Measurements from ENCODE around the gene AFM.
"Not testable (repeated sequence)": the region's sequence is repeated elsewhere in the genome, so short reads cannot be mapped to it uniquely, and the experiment has no call there.

Gene AFM

GRCh38 chr4:73499996-73500765 lies 18.6 kb downstream of the AFM start:
- in situ Hi-C loops (cut with HindIII; ENCODE audit: low sequenced_read_pairs) = no loop called here

DNA sequence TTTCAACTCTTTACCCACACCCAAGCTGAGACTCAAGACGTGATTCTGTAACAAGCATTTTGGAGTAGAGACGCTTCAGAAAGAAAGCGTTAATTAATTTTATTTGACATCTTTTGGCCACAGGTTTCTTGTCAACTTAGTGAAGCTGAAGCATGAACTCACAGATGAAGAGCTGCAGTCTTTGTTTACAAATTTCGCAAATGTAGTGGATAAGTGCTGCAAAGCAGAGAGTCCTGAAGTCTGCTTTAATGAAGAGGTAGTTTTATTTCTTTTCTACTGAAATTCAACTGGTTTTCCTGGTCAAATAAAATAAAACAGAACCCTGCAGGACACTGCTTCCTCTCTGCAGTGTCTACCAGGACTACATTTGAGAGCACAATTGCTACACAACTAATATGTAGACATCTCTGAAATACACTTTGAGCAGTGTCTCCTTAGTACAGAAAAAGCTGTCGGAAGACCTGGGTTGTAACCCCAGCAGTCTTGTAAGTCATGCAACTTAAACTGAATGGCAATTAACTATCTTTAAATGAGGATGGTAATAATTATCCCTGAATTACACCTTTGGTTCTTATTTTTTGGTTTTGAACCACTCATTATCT lies 20.2 kb downstream of the AFM start:
- in situ Hi-C loops (cut with HindIII; ENCODE audit: low sequenced_read_pairs) = no loop called here

DNA sequence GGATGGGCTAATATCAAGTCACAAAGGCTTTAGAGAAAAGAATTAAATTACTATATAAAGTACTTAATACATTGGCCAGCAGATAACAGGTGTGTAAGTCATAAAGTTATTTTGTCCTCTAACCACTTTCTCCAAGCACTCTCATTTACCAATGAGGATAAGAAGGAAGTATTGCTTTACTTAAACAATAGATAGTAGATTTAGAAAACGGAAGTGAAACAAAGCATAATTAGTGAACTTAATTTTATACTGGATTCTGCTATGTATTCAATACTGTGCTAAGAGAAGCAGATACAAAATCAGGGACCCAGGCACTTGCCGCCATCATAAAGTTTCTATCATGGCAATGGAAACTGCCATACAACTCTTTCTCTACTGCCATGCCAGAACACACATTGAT lies 24.0 kb downstream of the AFM start:
- in situ Hi-C loops (cut with HindIII; ENCODE audit: low sequenced_read_pairs) = no loop called here

DNA sequence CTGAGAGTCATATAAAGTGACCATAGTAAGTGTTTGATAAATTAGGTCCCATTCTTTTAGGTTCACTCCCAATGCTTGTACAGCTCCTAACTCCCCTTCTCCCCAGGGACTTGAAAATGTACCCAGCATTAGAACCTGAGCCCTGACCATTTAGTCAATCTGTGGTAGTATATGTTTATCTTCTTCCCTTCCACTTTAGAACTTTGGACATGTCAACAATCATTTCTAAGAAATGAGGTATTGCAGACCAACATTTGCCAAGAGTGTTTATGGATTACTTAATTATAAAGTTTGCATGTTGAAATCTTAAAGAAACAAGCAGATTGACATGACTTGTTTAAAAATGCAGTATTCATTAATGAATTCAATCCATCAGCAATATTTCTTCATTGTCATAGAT lies 26.0 kb downstream of the AFM start:
- in situ Hi-C loops (cut with HindIII; ENCODE audit: low sequenced_read_pairs) = no loop called here

GRCh38 chr4:73508651-73509050 lies 27.1 kb downstream of the AFM start:
- in situ Hi-C loops (cut with HindIII; ENCODE audit: low sequenced_read_pairs) = no loop called here

GRCh38 chr4:73518340-73518739 lies 36.8 kb downstream of the AFM start:
- in situ Hi-C loops (cut with HindIII; ENCODE audit: low sequenced_read_pairs) = no loop called here

DNA sequence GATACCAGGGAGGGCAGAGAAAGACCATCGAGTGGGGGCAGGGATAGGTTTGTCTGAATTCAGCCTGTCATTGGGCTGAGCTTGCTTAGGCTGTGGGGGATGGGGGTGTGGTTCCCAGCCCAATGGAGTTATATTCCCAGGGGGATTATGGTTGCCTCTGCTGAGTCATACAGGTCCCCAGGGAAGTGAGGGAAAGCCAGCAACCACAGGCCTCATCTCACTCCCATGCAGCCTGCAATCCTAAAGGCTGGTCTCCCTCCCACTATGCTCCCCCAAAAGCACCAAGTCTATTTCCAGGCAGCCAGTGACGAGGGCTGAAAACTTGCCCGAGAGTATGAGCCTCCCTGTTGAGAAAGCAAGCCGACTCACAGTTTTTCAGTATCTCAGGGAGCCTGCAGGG lies 39.3 kb downstream of the AFM start:
- in situ Hi-C loops (cut with HindIII; ENCODE audit: low sequenced_read_pairs) = no loop called here

- in situ Hi-C loops (cut with HindIII; ENCODE audit: low sequenced_read_pairs) = no loop called here
Observed at GRCh38 chr4:73523126-73523525, 41.6 kb downstream of the AFM start.

DNA sequence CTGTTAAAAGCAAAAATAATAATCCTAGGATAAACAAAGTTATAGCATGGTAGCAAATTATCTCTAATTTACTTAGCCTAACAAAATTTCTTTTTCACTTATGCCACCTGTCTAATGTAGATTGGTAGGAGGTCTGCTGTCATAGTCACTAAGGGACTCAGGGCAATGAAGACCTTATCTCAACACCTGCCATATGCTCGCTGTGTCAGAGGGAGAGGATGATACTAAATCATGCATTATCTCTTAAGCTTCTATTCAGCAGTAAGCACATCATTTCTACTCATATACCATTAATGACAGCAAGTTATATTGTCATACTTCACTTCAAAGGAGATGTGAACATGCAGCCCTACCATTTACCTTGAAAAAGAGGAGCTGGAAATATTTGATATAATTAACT lies 44.1 kb downstream of the AFM start:
- in situ Hi-C loops (cut with HindIII; ENCODE audit: low sequenced_read_pairs) = no loop called here

- in situ Hi-C loops (cut with HindIII; ENCODE audit: low sequenced_read_pairs) = no loop called here
Observed at GRCh38 chr4:73527196-73527595, 45.7 kb downstream of the AFM start.

GRCh38 chr4:73528171-73528570 lies 46.6 kb downstream of the AFM start:
- in situ Hi-C loops (cut with HindIII; ENCODE audit: low sequenced_read_pairs) = no loop called here

- in situ Hi-C loops (cut with HindIII; ENCODE audit: low sequenced_read_pairs) = no loop called here
Observed at GRCh38 chr4:73533515-73534422, 52.2 kb downstream of the AFM start.

DNA sequence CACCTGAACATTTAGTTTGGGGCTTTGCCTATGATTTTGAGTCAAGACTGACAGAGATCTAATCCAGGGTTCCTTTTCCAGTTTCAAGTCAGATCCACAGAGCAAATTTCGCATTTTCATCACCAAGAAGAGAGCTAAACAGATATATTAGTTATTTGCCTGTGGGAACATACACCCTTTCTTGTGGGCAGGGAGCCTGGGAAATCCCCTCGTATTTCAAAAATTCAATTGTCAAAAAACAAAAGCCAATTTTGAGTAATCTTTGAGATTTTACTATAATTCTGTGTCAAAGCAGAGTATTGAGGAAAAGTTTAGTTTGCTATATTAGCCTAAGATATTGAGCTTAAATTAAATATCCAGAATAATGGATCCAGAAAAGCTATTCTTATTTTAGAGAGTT lies 56.6 kb downstream of the AFM start:
- in situ Hi-C loops (cut with HindIII; ENCODE audit: low sequenced_read_pairs) = no loop called here

DNA sequence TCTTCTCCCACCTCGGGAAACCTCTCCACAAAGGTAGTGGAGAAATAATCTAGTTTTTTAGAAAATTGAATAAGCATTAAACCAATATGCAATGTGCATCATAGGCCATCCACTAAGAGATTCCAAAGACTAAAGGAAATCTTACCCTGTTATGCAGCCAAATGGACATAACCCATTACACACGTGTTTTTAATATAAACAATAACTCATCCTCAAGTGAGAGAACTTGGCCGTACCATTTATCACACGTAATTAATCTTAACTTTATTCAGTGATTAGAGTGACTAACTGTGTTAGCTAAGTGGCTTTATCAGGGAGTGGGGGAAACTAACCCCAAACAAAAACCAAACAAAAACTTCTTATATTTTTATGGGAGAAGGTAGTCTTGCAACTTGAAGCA lies 57.8 kb downstream of the AFM start:
- in situ Hi-C loops (cut with HindIII; ENCODE audit: low sequenced_read_pairs) = no loop called here

- in situ Hi-C loops (cut with HindIII; ENCODE audit: low sequenced_read_pairs) = no loop called here
Observed at GRCh38 chr4:73540826-73541225, 59.3 kb downstream of the AFM start.

- in situ Hi-C loops (cut with HindIII; ENCODE audit: low sequenced_read_pairs) = no loop called here
Observed at GRCh38 chr4:73541251-73541650, 59.7 kb downstream of the AFM start.

DNA sequence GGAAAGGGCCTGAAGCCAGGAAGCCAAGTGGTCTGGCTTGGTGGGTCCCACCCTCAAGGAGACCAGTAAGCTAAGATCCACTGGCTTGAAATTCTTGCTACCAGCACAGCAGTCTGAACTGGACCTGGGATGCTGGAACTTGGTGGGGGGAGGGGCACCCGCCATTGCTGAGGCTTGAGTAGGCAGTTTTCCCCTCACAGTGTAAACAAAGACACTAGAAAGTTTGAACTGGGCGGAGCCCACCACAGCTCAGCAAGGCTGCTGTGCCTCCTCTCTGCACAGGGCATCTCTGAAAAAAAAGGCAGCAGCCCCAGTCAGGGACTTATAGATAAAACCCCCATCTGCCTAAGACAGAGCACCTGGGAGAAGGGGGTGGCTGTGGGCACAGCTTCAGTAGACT lies 63.1 kb downstream of the AFM start:
- in situ Hi-C loops (cut with HindIII; ENCODE audit: low sequenced_read_pairs) = no loop called here

DNA sequence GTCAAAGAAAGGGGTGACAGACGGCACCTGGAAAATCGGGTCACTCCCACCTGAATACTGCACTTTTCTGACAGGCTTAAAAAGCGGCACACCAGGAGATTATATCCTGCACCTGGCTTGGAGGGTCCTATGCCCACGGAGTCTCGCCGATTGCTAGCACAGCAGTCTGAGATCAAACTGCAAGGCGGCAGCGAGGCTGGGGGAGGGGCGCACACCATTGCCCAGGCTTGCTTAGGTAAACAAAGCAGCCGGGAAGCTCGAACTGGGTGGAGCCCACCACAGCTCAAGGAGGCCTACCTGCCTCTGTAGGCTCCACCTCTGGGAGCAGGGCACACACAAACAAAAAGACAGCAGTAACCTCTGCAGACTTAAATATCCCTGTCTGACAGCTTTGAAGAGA lies 69.3 kb downstream of the AFM start:
- in situ Hi-C loops (cut with HindIII; ENCODE audit: low sequenced_read_pairs) = not testable (repeated sequence)
